ENCODE results near the gene TMEM41A.

TMEM41A gene

DNA sequence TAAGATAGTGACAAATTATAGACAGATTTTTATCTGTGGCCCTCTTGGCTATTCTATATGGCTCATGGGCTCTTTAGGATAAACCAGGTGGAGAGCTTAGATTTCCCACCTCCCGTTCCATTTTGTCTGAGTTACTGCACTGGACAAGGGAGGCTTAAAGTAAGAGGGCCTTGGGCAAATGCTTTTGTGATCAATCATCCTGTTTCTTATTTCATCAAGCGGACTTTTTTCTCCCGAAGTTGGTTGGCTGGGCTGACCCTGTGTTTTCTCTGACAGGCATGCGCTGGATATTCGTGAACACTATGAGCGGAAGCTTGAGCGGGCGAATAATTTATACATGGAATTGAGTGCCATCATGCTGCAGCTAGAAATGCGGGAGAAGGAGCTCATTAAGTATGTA is 33.4 kb downstream of the TMEM41A start:
- TF ChIP-seq, protein P1, sequence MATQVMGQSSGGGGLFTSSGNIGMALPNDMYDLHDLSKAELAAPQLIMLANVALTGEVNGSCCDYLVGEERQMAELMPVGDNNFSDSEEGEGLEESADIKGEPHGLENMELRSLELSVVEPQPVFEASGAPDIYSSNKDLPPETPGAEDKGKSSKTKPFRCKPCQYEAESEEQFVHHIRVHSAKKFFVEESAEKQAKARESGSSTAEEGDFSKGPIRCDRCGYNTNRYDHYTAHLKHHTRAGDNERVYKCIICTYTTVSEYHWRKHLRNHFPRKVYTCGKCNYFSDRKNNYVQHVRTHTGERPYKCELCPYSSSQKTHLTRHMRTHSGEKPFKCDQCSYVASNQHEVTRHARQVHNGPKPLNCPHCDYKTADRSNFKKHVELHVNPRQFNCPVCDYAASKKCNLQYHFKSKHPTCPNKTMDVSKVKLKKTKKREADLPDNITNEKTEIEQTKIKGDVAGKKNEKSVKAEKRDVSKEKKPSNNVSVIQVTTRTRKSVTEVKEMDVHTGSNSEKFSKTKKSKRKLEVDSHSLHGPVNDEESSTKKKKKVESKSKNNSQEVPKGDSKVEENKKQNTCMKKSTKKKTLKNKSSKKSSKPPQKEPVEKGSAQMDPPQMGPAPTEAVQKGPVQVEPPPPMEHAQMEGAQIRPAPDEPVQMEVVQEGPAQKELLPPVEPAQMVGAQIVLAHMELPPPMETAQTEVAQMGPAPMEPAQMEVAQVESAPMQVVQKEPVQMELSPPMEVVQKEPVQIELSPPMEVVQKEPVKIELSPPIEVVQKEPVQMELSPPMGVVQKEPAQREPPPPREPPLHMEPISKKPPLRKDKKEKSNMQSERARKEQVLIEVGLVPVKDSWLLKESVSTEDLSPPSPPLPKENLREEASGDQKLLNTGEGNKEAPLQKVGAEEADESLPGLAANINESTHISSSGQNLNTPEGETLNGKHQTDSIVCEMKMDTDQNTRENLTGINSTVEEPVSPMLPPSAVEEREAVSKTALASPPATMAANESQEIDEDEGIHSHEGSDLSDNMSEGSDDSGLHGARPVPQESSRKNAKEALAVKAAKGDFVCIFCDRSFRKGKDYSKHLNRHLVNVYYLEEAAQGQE (IDR thresholded peaks at IDR 0.05; ENCODE audit: insufficient read depth in 1 of 2, low read depth in 2 of 2, low read length in 2 of 2), result no peak
- no peak for TF ChIP-seq FOXP2 (optimal IDR thresholded peaks at IDR 0.05; ENCODE audit: borderline replicate concordance, extremely low read depth, extremely low read length, insufficient read depth)
- no peak for TF ChIP-seq TAF1 (IDR thresholded peaks at IDR 0.05; ENCODE audit: borderline replicate concordance, insufficient read depth, low read length)
- TF ChIP-seq SIN3A (IDR thresholded peaks at IDR 0.05; ENCODE audit: borderline replicate concordance, insufficient read depth, low read length), result no peak
- no peak for TF ChIP-seq POLR2AphosphoS5 (IDR thresholded peaks at IDR 0.05; ENCODE audit: low read depth, low read length)

DNA sequence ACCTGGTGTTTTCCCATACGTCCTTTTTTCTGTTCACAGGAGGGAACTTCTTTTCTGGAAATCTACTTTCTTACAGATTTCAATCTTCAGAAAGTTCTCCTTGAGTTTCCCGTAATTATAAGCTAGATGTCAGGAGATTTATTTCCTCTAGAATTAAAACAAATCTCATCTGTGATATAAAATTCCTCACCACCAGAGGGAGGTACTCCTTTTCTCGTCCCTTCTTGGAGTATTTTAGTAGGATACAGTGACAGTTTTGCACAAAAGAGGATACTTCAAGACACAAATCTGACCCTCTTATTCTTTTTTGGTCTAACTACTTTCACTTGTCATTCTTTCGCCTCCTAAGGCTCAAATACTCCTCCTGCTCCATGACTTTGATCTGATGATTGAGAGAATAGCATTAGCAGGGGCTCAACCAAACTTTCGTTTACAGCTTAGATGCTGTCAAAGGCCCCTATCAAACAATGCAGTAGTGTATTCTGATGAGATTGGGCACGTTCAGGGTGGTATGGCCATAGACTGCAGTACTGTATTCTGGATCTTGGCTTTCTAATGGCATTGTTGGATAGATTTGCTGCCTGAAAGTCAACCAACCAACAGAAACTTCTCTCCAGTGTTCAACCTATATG is 38.0 kb downstream of the TMEM41A start:
- no peak for TF ChIP-seq TAF1 (IDR thresholded peaks at IDR 0.05; ENCODE audit: borderline replicate concordance, insufficient read depth, low read length)
- no peak for TF ChIP-seq SIN3A (IDR thresholded peaks at IDR 0.05; ENCODE audit: borderline replicate concordance, insufficient read depth, low read length)
- no peak for TF ChIP-seq FOXP2 (optimal IDR thresholded peaks at IDR 0.05; ENCODE audit: borderline replicate concordance, extremely low read depth, extremely low read length, insufficient read depth)
- TF ChIP-seq, protein P1 (IDR thresholded peaks at IDR 0.05; ENCODE audit: insufficient read depth in 1 of 2, low read depth in 2 of 2, low read length in 2 of 2), result no peak
- no peak for TF ChIP-seq POLR2AphosphoS5 (IDR thresholded peaks at IDR 0.05; ENCODE audit: low read depth, low read length)

DNA sequence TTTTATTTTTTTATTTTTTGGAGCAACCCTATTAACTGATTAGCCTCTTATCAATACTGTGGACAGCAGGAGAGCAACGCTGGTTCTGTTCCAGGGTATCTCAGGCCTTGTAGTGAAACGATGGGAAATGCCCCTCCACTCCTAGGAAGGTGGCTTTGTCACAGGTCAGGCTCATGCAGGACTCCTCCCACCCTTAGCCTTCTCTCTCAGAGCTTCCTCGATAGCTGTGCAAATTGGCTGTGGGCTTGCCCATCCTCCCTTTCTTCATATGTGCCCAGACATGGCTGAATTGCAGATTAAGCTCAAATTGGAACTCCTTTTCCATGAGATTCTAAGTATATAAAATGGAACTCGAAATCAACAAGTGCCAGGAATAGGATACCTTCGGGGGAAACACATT is 38.5 kb downstream of the TMEM41A start:
- TF ChIP-seq FOXP2 (optimal IDR thresholded peaks at IDR 0.05; ENCODE audit: borderline replicate concordance, extremely low read depth, extremely low read length, insufficient read depth), result no peak
- no peak for TF ChIP-seq TAF1 (IDR thresholded peaks at IDR 0.05; ENCODE audit: borderline replicate concordance, insufficient read depth, low read length)
- no peak for TF ChIP-seq SIN3A (IDR thresholded peaks at IDR 0.05; ENCODE audit: borderline replicate concordance, insufficient read depth, low read length)
- TF ChIP-seq, protein P1 (IDR thresholded peaks at IDR 0.05; ENCODE audit: insufficient read depth in 1 of 2, low read depth in 2 of 2, low read length in 2 of 2), result no peak
- TF ChIP-seq POLR2AphosphoS5 (IDR thresholded peaks at IDR 0.05; ENCODE audit: low read depth, low read length), result no peak

DNA sequence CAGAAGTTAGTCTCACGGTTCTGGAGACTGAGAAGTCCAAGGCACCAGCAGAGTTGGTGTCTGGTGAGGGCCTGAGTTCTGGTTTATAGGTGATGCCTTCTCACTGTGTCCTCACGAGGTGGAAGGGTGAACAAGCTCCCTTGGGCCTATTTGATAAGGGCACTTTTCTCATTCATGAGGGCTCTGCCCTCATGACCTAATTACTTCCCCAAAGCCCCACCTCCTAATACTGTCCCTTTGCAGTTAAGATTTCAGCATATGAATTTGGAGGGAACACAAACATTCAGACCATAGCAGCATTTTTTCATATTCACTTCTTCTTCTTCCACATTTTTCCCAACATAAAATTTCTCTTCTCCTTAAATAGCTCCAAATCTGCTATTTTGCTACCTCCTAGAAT is 41.5 kb downstream of the TMEM41A start:
- TF ChIP-seq FOXP2 (optimal IDR thresholded peaks at IDR 0.05; ENCODE audit: borderline replicate concordance, extremely low read depth, extremely low read length, insufficient read depth) (no peak), SIN3A (IDR thresholded peaks at IDR 0.05; ENCODE audit: borderline replicate concordance, insufficient read depth, low read length) (no peak)

DNA sequence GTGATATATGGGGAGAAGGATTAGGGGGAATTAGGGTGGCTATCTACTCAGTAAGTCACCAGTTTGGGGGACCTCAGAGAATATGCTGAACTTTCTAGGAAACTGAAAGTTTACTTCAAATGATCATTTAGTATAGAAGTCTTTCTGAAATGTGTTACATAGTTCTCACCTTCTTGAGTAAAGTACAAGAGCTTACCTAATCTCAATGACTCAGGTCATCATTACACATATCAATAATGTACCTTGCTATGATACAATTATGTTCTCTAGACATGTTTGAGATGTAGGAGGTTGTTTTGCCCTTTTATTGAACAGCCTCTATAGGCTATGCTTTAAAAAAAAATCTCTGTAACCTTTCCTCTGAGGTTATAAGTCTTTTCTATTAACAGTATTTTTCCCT is 50.7 kb downstream of the TMEM41A start:
- no peak for TF ChIP-seq FOXP2 (optimal IDR thresholded peaks at IDR 0.05; ENCODE audit: borderline replicate concordance, extremely low read depth, extremely low read length, insufficient read depth)
- no peak for TF ChIP-seq POLR2AphosphoS5 (IDR thresholded peaks at IDR 0.05; ENCODE audit: low read depth, low read length)
- TF ChIP-seq SIN3A (IDR thresholded peaks at IDR 0.05; ENCODE audit: borderline replicate concordance, insufficient read depth, low read length), result no peak

DNA sequence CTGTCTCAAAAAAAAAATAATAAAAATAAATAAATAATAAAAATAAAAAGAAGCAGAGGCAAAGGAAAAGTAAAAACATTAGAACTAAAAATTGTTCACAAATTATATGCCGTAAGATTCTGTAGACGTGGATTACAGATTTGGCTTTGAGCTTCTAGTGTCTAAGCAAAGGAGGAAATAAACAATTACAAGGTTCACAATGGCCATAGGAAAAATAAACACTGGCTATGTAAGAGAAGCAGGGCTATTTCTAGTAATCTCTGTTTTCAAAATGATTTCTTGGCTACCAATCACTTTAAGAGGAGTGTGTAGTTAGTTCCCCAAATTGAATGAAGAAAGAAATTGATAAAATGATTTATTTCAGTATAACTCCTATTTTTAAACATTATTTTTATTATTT is 54.5 kb downstream of the TMEM41A start:
- no peak for TF ChIP-seq SIN3A (IDR thresholded peaks at IDR 0.05; ENCODE audit: borderline replicate concordance, insufficient read depth, low read length)
- TF ChIP-seq FOXP2 (optimal IDR thresholded peaks at IDR 0.05; ENCODE audit: borderline replicate concordance, extremely low read depth, extremely low read length, insufficient read depth), result no peak
- no peak for TF ChIP-seq POLR2AphosphoS5 (IDR thresholded peaks at IDR 0.05; ENCODE audit: low read depth, low read length)
- no peak for TF ChIP-seq TAF1 (IDR thresholded peaks at IDR 0.05; ENCODE audit: borderline replicate concordance, insufficient read depth, low read length)
- TF ChIP-seq, protein P1 (IDR thresholded peaks at IDR 0.05; ENCODE audit: insufficient read depth in 1 of 2, low read depth in 2 of 2, low read length in 2 of 2), result no peak

All from PFSK-1 (cell line).